CD4-positive, alpha-beta T cell (primary cell): Measurements from ENCODE around the gene GAB1. TPM values are rescaled to one million over a fixed set of nuclear protein-coding genes. Genes with fewer than 3 reads are reported as not detected.

Experiments
- ATAC-seq: fragments of 200-7000 bp; cut with Tn5 transposase; one replicate; pipeline ENCODE4 v1.10.0; 2022; ENCODE audit warnings: mild to moderate bottlenecking; ENCODE audit not compliant: poor library complexity
- CTCF ChIA-PET: fragments of 350-600 bp; sonication (Branson Sonifier 250); formaldehyde crosslinking; loops from one replicate; lab custom pipeline; 2021; ENCODE audit warnings: antibody characterized with exemption, inconsistent platforms; lab: Charles Lee
- POLR2A ChIA-PET: fragments of 350-600 bp; sonication (Branson Sonifier 250); formaldehyde crosslinking; loops from one replicate; lab custom pipeline; 2021; ENCODE audit warnings: antibody characterized with exemption, inconsistent platforms; lab: Charles Lee
- DNase-seq, 14 experiments: peaks; one replicate each; pipeline ENCODE4 v3.0.0-alpha.2; 2013 to 2020; ENCODE audit warnings: mixed read lengths in 2 of 14
- H3K27ac ChIP-seq, 2 donors: one replicate each; pipeline versions ENCODE4 v1.5.1 to v1.7.0; 2013; ENCODE audit warnings: low read length in 2 of 2, low read depth in 1 of 2, mild to moderate bottlenecking in 1 of 2
- H3K27me3 ChIP-seq, 2 experiments: 1 replicate in 1 of 2; 2 replicates in 1 of 2; pipeline versions ENCODE4 v1.6.1 to v1.7.0; 2013; ENCODE audit warnings: low read length in 2 of 2, control low read depth in 1 of 2, mild to moderate bottlenecking in 1 of 2, moderate library complexity in 1 of 2; ENCODE audit not compliant: insufficient read depth in 2 of 2, control insufficient read depth in 1 of 2
- H3K36me3 ChIP-seq: one replicate; pipeline ENCODE4 v1.6.1; 2013; ENCODE audit warnings: low read length, control low read depth; ENCODE audit not compliant: insufficient read depth
- H3K4me1 ChIP-seq: one replicate; pipeline ENCODE4 v1.6.1; 2013; ENCODE audit warnings: low read length, control low read depth; ENCODE audit not compliant: insufficient read depth
- H3K4me3 ChIP-seq: one replicate; pipeline ENCODE4 v1.5.1; 2013; ENCODE audit warnings: mild to moderate bottlenecking, low read length, moderate library complexity
- H3K9me3 ChIP-seq, 2 experiments: 1 replicate in 1 of 2; 2 replicates in 1 of 2; pipeline versions ENCODE4 v1.6.1 to v1.7.0; 2013; ENCODE audit warnings: low read length in 2 of 2, mild to moderate bottlenecking in 2 of 2, control low read depth in 1 of 2, moderate library complexity in 1 of 2; ENCODE audit not compliant: control insufficient read depth in 1 of 2, insufficient read depth in 1 of 2
- H3K27ac Mint-ChIP-seq: one replicate; pipeline ENCODE4 v1.8.0; 2020; ENCODE audit warnings: mixed read lengths
- H3K27me3 Mint-ChIP-seq: one replicate; pipeline ENCODE4 v1.8.0; 2021; ENCODE audit warnings: mixed read lengths
- H3K36me3 Mint-ChIP-seq: one replicate; pipeline ENCODE4 v1.8.0; 2021; ENCODE audit warnings: low read depth, mixed read lengths
- H3K4me1 Mint-ChIP-seq: one replicate; pipeline ENCODE4 v1.8.0; 2021; ENCODE audit warnings: low read depth, mixed read lengths
- H3K4me3 Mint-ChIP-seq: one replicate; pipeline ENCODE4 v1.8.0; 2020; ENCODE audit warnings: mild to moderate bottlenecking, mixed read lengths
- H3K9me3 Mint-ChIP-seq: one replicate; pipeline ENCODE4 v1.8.0; 2020; ENCODE audit warnings: mixed read lengths
- intact Hi-C, 2 experiments: fragments of 100-400 bp; cut with DNase I in 1 of 2; cut with micrococcal nuclease in 1 of 2; formaldehyde crosslinking; loops; one replicate each; pipeline versions ENCODE4 v1.15.1 to v1.9.0; 2023 to 2025; cut with DNase I, micrococcal nuclease
- total RNA-seq, 174 experiments: library from RNA in 2 of 174; stranded (reverse) in 2 of 174; gene quantifications; one replicate each; pipeline ENCODE4 v1.2.3 and lab custom pipeline; 2021 to 2026
- TF ChIP-seq, protein P1 (sequence below): fragments of 200-600 bp; IDR thresholded peaks from one replicate; pipeline ENCODE4 v1.8.0; 2022; ENCODE audit warnings: antibody characterized with exemption, mild to moderate bottlenecking

The GAB1 gene
- total RNA-seq, 2 experiments from 2014 or later = 0.27 to 0.64 TPM

DNA sequence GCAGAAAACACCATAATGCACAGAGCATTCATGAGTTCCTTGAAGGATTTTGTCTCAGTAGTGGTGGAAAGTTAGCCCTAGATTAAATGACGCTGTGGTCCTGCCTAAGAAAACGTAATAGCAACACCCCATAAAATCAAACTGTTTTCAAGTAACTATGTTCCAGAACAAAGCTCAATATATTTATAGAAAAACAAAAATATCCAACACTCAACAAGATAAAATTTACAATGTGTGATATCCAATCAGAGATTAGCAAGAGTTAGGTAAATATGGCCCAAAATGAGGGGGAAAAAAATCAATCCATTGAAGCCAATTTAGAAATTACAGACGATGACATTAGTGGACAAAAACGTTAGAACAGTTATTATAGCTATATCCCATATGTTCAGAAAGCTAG is 9.9 kb upstream of the GAB1 start:
- POLR2A ChIA-PET = no interaction called here
- intact Hi-C loops = no loop called here
- Histone ChIP-seq H3K4me1 (no peaks in the 10 kb centered on the region), H3K9me3 (no peaks in the 10 kb centered on the region), H3K4me3 (no peak overlapping the region), H3K27ac (no peak overlapping the region), H3K27me3 (no peaks in the 10 kb centered on the region), H3K36me3 (no peaks in the 10 kb centered on the region)
- ATAC-seq (no peak), DNase-seq (no peak)
- no peaks in the 10 kb centered on the region for H3K36me3 Mint-ChIP-seq
- TF ChIP-seq, protein P1, sequence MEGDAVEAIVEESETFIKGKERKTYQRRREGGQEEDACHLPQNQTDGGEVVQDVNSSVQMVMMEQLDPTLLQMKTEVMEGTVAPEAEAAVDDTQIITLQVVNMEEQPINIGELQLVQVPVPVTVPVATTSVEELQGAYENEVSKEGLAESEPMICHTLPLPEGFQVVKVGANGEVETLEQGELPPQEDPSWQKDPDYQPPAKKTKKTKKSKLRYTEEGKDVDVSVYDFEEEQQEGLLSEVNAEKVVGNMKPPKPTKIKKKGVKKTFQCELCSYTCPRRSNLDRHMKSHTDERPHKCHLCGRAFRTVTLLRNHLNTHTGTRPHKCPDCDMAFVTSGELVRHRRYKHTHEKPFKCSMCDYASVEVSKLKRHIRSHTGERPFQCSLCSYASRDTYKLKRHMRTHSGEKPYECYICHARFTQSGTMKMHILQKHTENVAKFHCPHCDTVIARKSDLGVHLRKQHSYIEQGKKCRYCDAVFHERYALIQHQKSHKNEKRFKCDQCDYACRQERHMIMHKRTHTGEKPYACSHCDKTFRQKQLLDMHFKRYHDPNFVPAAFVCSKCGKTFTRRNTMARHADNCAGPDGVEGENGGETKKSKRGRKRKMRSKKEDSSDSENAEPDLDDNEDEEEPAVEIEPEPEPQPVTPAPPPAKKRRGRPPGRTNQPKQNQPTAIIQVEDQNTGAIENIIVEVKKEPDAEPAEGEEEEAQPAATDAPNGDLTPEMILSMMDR = no peak
- H3K27ac Mint-ChIP-seq = no peak overlapping the region
- no peaks in the 10 kb centered on the region for H3K4me1 Mint-ChIP-seq
- CTCF ChIA-PET = no interaction called here
- H3K9me3 Mint-ChIP-seq = no peaks in the 10 kb centered on the region
- peaks cover 9% of the 10 kb centered on the region for H3K27me3 Mint-ChIP-seq
- no peak overlapping the region for H3K4me3 Mint-ChIP-seq

DNA sequence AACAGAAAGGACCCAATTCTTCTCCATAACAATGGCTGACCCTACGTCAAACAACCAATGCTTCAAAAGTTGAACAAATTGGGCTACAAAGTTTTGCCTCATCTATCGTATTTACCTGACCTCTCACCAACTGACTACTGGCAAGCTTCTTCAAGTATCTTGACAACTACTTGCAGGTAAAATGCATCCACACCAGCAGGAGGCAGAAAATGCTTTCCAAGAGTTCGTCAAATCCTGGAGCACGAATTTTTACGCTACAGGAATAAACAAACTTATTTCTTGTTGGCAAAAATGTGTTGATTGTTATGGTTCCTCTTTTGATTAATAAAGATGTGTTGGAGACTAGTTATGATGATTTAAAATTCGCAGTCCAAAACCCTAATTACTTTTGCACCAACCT is 6.7 kb upstream of the GAB1 start:
- H3K27ac Mint-ChIP-seq = no peak overlapping the region
- intact Hi-C loops = no loop called here
- H3K4me3 Mint-ChIP-seq = no peak overlapping the region
- no peaks in the 10 kb centered on the region for H3K4me1 Mint-ChIP-seq
- POLR2A ChIA-PET = no interaction called here
- DNase-seq = no peak
- Histone ChIP-seq H3K9me3 (no peaks in the 10 kb centered on the region), H3K4me3 (no peak overlapping the region), H3K4me1 (no peaks in the 10 kb centered on the region), H3K27me3 (peaks cover 4 to 6% of the 10 kb centered on the region in 2 experiments), H3K36me3 (no peaks in the 10 kb centered on the region), H3K27ac (no peak overlapping the region)
- no peaks in the 10 kb centered on the region for H3K9me3 Mint-ChIP-seq
- TF ChIP-seq, protein P1 = no peak
- ATAC-seq = no peak
- H3K36me3 Mint-ChIP-seq = no peaks in the 10 kb centered on the region
- CTCF ChIA-PET = no interaction called here
- peaks cover 28% of the 10 kb centered on the region for H3K27me3 Mint-ChIP-seq

DNA sequence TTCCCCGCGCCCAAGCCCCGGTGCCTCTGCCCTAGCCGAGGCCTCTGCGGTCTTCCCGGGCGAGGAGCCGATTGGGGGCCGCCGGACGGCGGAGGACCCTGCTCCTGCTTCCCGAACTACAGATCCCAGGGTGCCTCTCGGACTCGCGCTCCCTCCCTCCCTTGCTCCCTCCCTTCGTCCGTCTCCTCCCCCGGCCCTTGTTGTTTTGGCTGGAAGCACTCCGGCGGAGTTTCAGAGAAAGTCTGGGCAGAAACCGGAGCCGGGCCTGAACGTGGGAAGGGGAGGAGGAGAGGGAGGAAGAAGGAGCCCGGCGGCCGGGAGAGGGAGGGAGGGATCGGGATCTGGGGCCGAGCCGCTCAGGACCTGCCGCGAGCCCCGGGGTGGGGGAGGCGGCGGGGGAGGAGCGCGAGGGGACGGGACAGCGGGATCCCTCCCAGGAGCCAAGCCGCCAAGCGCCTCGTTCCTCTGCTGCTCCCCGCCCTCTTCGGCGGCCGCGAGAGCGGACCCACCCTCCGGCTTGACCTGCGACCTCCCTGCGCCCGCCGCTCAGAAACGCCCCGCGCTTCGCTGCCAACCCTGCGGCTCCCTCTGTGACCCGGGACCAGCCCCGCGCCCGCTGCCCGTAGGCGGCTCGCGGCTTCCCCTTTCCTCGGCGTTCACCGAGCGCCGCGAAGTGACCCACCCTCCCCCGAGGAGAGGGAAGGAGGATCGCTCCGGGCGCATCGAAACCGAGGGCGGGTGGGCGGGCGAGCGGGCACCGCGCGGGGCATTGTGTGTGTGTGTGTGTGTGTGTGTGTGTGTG is 496 bp upstream of the GAB1 start:
- H3K4me3 ChIP-seq = peak overlapping the region; percentile 52
- peaks cover 20% of the 10 kb centered on the region for H3K4me1 ChIP-seq
- peaks cover 33 to 51% of the 10 kb centered on the region in 2 experiments for H3K27me3 ChIP-seq
- peaks cover 0 to 7% of the 10 kb centered on the region in 2 experiments for H3K9me3 ChIP-seq
- DNase-seq = peak in 4 of 14 experiments; percentile 9 to 52 (median 34)
- peaks cover 6% of the 10 kb centered on the region for H3K4me1 Mint-ChIP-seq
- no peaks in the 10 kb centered on the region for H3K36me3 Mint-ChIP-seq
- TF ChIP-seq, protein P1 = no peak
- H3K27ac ChIP-seq = no peak overlapping the region
- no peaks in the 10 kb centered on the region for H3K36me3 ChIP-seq
- no peak overlapping the region for H3K27ac Mint-ChIP-seq
- peak overlapping the region; percentile 62 for H3K4me3 Mint-ChIP-seq
- ChIA-PET POLR2A (no interaction called here), CTCF (no interaction called here)
- ATAC-seq = no peak
- peaks cover 64% of the 10 kb centered on the region for H3K27me3 Mint-ChIP-seq
- intact Hi-C loops = no loop called here
- no peaks in the 10 kb centered on the region for H3K9me3 Mint-ChIP-seq
